Suprapubic skin (tissue), 4 donors: Measurements from ENCODE around the gene FGFR3.

Source experiments
- EP300 ChIP-seq: sonication (generic); formaldehyde crosslinking; IDR thresholded peaks from one replicate; pipeline ENCODE4 v1.6.1; 2017; ENCODE audit warnings: antibody characterized with exemption
- POLR2A ChIP-seq, 2 donors: fragments of 450-650 bp; IDR thresholded peaks; one replicate each; pipeline ENCODE4 v1.6.1; 2017; ENCODE audit warnings: antibody characterized with exemption in 2 of 2, mild to moderate bottlenecking in 2 of 2, moderate library complexity in 2 of 2
- POLR2AphosphoS5 ChIP-seq, 3 donors: sonication (generic); formaldehyde crosslinking; IDR thresholded peaks; one replicate each; pipeline ENCODE4 v1.6.1; 2017; ENCODE audit warnings: antibody characterized with exemption in 3 of 3
- TF ChIP-seq, protein P1 (sequence below), 2 donors: fragments of 200-600 bp in 1 of 2; fragments of 450-650 bp in 1 of 2; sonication (generic) in 1 of 2; IDR thresholded peaks; one replicate each; pipeline ENCODE4 v1.5.1; 2016 to 2019; ENCODE audit warnings: antibody characterized with exemption in 2 of 2, mild to moderate bottlenecking in 1 of 2, moderate library complexity in 1 of 2

GRCh38 chr4:1792832-1793495, at the start of gene FGFR3:
- TF ChIP-seq POLR2A (IDR thresholded peaks at IDR 0.05) (peak in 1 of 2 donors; percentile 32), EP300 (no peak), POLR2AphosphoS5 (IDR thresholded peaks at IDR 0.05) (no peak)
- TF ChIP-seq, protein P1, sequence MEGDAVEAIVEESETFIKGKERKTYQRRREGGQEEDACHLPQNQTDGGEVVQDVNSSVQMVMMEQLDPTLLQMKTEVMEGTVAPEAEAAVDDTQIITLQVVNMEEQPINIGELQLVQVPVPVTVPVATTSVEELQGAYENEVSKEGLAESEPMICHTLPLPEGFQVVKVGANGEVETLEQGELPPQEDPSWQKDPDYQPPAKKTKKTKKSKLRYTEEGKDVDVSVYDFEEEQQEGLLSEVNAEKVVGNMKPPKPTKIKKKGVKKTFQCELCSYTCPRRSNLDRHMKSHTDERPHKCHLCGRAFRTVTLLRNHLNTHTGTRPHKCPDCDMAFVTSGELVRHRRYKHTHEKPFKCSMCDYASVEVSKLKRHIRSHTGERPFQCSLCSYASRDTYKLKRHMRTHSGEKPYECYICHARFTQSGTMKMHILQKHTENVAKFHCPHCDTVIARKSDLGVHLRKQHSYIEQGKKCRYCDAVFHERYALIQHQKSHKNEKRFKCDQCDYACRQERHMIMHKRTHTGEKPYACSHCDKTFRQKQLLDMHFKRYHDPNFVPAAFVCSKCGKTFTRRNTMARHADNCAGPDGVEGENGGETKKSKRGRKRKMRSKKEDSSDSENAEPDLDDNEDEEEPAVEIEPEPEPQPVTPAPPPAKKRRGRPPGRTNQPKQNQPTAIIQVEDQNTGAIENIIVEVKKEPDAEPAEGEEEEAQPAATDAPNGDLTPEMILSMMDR (IDR thresholded peaks at IDR 0.05): no peak
